GM20431 (cell line): Measurements from ENCODE around the gene C3.
"Not testable (repeated sequence)": the region's sequence is repeated elsewhere in the genome, so short reads cannot be mapped to it uniquely, and the experiment has no call there.

Source experiments
- in situ Hi-C: fragments of 300-500 bp; cut with MseI, MboI; formaldehyde crosslinking; loops from one replicate; pipeline ENCODE4 v1.15.0; 2020; ENCODE audit warnings: low sequenced_read_pairs; ENCODE audit not compliant: unreplicated experiment

The C3 gene

DNA sequence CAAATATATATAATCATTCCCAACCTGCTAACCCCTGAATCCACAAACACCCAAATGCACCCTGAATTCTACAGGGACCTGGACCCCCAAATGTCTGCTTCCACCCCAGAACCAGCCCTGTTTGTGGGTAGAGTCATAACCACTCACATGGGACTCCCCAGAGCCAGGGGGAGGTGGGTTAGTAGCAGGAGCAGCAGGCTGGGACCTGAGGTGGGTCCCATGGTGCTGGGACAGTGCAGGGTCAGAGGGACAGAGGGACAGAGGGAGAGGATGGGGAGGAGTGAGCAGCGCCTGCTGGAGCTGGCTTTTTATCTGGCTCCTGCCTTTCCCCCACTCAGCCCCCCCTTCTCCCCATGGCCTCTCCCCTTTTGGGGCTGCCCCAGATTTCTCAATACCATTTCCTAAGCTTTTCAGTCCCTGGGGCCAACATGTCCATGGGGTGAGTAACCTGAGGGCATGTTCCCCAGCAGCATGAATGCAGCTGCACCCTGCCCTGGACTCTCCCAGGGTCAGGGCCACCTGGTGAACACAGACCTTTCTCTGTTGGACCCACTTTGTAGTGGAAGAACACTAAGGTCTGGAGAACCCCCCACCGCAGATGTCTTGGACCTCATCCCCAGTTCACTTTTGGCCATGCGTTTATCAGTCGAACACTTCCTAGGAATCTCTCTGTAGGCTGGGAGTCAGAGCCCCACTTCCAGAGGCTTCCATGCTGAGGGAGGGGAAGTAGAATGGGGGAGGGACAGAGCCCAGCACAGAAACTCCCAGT is at the start of gene C3:
TSS of gene C3 (minus strand) at position 282 of the 769 bp plus-strand sequence. CDS start at position 221, 61 bp downstream.
- in situ Hi-C loops, result no loop called here

DNA sequence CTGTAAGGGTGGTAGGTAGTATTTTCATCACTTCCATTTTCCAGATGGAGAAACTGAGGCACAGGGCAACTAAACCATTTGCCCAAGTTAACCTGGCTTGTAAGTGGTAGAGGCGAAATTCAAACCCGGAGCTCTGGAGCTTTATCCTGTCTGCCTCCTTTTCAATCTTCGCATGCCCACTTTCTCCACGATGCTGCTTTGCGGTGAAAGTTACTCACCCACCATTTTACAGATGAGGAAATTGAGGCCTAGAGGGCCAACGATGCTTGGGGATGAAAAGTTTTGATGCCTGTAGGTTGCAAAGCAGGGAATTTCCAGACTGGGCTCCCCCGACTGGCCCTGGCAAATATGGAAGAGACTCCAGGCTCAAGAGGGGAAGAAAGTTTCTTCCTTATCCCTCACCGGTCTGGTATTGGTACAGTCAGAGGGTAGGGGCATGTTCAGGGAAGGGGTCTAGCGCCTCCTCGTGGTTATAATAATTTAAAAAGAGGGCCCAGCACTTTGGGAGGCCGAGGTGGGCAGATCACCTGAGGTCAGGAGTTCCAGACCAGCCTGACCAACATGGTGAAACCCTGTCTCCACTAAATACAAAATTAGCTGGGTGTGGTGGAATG is 48.7 kb upstream of the C3 start:
- in situ Hi-C loops, result no loop called here

DNA sequence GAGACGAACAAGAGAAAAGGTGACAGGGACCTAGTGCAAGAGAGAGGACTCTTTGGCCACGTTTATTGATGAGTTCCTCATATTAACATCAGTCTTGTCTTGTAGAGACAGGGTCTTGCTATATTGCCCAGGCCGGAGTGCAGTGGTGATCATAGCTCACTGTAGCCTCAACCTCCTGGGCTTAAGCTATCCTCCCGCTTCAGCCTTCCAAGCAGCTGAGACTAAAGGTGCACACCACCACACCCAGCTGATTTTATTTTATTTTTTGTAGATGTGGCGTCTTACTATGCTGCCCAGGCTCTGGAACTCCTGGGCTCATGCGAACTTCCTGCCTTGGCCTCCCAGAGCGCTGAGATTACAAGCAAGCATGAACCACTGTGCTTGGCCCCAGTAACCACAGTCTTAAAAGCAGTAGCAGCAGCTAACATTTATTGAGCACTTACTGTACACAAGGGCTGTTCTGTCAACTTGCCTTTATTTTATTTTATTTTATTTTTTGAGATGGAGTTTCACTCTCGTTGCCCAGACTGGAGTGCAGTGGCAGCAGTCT is 47.9 kb upstream of the C3 start:
- in situ Hi-C loops, result no loop called here

DNA sequence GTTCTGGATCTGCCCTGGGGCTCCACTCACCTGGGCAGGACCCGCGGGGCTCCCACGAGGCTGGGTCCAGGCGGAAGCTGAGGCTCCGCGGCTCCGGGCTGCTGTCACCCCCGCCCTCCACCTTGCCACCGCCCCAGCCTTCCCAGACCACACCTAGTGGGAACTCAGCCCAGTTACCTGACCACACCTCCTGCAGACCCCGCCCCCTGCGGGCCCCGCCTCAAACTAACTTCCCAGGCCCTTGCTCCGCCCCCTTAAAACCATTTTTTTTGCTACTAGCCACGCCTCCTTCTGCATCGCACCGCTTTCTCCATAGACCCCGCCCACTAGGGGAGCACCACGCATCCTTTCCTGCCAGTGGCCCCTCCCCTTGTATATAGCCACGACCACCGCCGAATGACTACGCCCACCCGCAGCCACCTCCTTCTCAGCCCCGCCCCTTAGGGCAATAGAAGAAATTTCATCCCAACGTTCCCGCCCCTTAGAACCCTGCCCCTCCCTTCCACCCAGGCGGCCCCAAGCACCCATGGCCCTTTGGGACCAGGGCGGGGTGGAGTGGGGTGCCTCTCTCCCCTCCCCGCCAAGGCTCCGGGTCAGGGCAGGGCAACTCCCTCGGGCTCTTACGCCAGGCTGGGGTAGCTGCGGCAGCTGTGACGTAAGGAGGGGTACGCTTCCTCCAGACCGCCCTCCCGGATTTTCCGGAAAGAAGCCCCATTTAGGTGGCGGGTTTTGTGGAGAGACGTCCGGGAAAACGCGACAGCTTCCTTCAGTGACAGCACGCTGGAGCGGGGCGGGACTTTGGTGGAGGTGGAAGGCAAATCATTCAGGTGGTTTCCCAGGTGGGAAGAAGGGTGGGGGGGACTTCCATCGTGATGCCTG is 47.1 kb upstream of the C3 start, which contains the start of gene SH2D3A:
TSS of gene SH2D3A (minus strand) at position 79 of the 879 bp plus-strand sequence. CDS start 3,687 bp downstream, outside the sequence.
- in situ Hi-C loops, result no loop called here

DNA sequence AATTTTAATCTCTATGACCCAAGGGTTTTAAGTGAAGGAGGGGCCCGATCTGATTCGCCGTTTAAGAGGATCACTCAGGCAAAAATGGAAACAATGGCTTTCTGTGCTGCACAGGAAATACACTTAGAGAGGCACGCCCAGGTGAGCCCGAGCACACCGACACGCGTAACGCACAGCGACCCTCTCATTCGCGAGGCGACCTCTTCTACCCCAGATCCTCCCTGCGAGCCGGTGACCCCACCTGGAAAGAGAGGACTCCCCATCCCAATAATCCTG is 46.6 kb upstream of the C3 start:
- in situ Hi-C loops, result no loop called here

DNA sequence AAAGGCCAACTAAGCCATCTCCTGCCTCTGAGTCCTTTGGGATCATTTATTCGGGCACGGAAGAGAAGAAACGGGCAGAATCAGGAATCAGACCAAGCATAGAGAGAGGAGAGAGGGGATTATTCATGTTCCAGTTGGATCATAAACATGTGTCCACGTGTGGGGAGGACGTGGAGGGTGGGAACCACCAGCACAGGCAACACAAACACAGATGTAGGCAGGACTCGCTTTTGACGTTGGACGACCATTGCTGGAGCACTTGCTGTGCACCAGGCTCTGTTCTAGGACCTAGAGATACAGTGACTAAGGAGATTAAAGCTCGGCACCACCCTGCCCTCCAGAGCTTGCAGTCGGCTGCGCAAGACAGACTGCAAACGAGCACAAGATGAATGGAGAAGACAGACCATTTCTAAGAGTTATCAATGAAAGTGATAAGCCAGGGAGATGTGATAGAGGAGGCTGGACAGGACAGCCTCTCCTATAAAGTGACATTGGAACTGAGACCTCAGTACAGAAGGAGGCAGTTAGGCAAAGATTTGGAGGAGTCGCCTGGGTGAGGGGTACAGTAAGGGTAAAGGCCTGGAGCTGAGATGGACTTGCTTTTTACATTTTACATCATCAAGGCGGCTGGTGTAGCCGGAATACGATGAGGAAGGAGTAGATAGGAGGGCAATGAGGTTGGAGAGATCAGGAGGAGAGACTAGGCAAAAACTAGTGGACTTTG is 46.1 kb upstream of the C3 start:
- in situ Hi-C loops, result no loop called here

DNA sequence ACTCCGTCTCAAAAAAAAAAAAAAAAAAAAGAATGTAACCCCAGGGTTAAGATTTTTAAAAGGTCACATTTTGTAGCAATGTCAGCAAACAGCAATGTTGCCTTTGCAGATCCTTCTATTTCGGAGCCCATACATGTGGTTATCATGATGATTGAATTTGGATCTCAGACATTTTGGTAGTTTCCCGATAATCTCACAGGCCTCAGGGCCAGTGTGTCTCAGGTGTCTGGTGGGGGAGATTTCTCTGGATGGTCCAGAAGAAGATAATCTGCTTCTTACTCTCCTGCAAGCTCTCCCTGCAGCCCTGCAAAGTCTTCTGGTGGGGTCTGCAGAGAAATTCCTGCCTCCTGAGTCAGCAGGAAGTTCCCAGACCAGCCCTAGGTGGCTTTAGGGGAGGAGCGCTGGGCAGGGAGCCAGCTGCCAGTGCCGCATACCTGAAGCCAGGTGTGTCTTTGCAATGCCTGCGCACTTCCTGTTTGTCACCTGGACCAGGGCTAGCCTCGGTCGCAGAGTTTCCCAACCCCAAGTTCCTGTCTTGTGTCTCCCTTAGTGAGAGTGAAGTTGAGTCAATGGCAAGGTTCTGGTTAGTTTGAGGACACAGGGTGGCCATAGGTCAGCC is 45.4 kb upstream of the C3 start:
- in situ Hi-C loops, result no loop called here

DNA sequence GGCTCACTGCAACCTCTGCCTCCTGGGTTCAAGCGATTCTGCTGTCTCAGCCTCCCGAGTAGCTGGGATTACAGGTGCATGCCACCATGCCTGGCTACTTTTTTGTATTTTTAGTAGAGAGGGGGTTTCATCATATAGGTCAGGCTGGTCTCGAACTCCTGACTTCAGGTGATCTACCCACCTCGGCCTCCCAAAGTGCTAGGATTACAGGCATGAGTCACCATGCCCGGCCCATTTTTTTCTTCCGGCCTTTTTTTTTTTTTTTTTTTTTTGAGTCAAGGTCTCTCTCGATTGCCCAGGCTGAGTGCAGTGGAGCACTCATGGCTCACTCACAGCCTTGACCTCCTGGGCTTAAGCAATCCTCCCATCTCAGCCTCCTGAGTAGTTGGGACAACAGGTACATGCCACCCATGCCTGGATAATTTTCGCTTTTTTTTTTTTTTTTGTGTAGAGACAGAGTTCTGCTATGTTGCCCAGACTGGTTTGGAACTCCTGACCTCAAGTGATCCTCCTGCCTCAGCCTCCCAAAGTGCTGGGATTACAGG is 41.9 kb upstream of the C3 start:
- in situ Hi-C loops, result not testable (repeated sequence)

DNA sequence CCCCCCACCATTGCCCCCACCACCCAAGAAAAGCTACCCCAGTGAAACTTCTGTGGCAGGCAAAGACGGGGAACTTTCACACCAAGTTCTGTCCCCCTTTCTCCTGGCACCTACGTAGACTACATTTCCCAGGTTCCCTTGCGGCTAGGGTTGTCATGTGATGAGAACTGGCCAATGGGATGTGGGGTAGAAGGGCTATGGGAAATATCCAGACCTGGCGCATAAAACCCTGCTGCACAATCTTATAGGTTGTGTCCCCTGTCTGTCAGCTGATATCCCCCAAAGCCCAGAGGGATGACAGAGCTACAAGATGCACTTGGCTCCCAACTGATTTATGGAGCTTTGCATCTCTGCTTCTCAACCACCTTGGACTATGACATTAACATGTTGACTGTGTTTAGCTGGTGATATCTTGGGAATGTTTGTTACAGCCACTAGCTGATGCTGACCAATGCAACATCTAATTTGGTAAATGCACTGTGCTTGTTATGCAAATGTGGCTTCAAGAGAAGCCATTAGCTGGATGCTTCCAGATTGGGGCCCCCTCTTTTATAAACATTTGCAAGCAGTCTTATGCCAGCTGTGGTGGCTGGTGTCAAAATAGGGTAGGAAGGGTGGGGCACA is 40.7 kb upstream of the C3 start:
- in situ Hi-C loops, result no loop called here

DNA sequence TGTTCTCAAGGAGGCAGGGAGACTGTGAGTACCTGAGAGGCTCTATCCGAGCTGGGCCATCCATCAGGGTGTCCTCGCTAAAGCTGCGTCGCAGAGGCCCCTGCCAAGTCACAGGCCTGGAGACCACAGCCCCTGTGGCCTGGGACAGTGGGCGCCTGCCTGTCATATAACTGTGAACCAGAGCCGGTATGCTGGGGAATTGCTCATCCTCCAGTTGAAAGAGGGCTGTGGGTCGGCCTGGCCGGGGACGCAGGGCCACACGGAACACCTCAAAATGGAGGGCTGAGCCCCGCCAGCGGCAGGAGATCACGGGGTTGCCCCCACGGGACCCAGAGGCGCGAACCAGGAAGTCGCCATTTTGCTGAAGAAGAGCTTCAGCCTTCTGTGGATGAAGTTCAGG is 40.2 kb upstream of the C3 start:
- in situ Hi-C loops, result no loop called here

DNA sequence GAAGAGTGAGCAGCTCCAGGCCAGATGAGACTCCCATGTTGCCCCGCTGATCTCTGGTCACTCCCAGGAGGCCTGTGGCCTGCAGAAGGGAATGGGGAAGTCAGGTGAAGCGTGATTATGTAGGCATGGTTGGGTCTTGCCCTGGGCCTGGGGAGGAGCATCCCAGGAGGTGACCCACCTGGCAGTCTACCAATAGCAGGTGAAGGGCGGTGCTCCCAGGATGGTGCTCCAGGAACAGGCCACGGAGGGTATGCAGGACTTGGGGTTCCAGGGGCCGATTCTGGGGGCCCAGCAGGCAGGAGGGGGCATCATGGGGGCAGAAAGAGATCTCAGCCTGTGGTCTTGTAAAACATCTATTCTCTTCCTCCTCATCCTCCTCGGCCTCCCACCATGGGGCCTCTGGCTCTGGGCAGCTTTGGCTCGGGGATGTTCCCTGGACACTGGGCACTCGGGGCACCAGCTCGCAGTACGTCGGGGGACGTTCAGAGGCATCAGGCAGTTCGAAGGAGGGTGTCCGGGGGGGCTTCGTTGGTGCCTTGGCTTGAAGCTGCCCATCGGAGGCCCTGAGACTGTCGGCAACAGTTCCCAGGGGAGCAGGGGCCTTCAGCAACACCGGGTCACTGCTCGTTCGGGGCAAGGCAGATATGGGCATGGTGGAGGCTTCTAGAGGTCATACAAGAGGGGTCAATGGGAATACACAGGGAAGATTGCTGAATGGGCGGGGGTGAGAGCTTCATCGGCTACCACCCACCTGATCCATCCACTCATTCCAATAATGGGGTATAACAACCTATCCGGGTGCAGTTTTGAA is 34.4 kb upstream of the C3 start:
- in situ Hi-C loops, result no loop called here

DNA sequence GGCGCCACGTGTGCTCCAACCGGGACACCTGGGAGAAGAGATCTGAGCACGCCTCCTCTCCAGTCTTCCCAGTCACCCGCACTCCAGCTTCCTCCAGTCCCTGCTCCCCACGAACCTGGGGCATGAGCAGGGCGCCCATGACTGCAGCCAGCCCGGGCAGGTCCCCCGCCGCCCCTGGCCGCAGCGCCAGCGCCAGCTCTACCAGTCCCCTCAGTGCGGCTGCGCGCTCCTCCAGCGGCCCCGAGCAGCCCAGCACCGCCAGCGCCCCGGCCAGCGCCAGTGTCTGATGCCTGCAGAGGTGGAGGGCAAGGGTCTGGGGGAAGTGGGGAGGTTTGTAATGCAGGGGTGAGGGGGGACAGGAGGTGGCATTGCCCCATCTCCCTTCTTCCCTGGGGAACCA is 33.7 kb upstream of the C3 start:
- in situ Hi-C loops, result no loop called here

DNA sequence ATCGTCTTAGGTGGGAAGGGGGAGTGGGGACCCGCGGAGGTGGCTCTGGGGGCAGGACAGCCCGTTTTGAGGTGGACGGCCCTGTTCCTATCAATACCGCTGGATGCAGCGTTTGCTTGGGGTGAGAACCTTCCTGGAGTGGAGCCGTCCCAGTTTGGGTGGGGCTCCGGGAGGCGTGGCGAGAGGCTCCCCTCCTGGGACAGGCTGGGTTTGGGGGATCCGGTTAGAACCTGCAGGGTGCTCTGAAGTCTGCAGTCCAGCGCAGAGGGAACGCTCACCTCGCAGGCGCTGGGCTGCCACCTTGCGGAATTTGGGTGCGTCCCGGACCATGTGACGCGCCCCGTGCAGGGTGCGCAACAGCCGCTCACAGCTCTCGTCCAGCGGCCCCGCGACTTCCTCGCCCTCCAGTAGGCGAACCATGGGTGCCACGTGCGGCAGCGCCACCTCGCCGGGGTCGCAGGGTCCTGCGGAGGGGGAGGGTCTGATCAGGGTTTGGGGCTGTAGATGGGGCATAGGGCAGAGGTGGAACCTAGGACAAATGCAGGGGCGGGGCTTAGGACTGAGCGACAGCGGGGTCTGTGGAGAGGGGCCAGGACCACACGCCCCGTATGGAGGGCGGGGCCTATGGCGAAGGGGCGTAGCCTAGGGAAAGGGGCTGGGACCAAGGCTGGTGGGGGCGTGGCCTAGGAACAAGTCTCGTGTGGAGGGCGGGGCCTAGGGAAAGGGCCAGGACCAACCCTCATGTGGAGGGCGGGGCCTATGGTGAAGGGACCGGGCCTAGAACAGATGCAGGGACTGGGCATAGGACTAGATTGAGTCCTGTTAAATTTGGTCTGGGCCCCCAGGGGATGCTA is 33.0 kb upstream of the C3 start:
- in situ Hi-C loops, result no loop called here

DNA sequence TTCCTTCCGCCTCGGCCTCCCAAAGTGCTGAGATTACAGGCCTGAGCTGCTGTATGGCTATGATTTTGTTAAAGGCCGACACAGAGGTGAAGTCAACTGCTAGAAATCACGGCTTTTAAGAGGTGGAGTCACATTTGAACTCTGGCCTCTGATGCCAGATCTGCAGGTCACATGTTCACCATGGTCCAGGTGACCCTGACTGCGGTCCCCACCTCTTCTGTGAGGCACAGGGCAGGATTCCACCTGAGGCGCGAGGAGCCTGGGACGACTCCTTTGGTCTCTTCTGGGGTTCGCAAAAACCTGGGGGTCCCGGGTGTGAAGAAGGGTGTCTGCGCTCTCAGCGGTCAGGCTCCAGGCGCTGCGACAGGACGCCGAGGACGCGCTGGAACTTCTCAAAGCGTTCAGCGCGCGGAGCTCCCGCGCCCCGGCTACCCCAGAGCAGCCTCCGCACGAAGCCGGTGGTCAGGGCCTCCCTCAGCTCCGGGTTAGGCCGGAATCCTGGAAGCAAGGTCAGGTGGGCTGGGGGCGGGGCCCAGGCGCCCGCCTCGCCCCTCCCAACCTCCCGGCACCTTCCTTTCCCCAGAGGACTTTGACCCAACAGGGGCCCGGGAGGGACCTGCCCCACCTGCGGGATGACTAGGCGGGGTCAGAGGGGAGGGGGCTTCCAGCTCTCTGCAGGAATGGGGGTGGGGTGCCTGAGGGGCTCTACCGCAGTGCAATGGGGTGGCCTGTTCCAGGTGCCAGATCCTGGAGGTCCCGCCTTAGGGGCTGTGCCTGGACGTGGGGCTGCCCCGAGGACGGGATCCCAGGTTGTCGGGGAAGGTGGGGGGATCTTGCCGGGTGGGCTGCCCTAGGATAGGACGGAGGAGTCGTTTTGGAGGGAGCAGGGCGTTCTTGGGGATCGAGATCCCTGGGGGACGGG is 32.1 kb upstream of the C3 start:
- in situ Hi-C loops, result no loop called here

DNA sequence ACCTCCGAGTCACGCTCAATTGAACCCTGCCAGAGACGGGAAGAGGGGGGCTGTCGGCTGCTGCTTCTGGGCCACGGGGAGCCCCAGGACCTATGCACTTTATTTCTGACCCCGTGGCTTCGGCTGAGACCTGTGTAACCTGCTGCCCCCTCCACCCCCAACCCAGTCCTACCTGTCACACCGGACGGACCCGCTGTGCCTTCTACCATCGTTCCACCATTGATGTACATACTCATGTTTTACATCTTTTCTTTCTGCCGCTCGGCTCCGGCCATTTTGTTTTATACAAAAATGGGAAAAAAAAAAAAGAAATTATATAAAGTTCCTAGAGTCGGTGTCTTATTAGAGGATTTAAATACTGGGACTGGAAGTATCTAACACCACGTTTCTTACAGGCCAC is 30.7 kb upstream of the C3 start:
- in situ Hi-C loops, result no loop called here

DNA sequence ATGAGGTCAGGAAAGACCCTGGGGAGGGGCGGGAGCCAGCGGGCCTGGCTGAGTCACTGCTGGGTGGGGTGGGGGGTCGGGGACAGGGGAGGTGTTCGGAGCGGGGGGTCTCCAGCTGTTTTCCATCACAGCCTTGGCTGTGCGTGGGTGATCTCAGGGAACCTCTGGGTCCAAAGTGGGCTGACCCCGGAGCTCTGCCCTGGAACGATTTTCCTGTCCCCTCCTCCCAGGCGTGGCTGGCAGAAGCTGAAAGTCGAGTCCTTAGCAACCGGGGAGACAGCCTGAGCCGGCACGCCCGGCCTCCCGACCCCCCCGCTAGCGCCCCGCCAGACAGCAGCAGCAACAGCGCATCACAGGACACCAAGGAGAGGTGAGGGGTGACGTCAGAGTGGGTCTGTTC is 29.6 kb upstream of the C3 start:
- in situ Hi-C loops, result no loop called here
